Gastroesophageal sphincter (tissue), 3 donors: ENCODE data around the gene ODF2.

Experiments
- EP300 ChIP-seq: sonication (generic); formaldehyde crosslinking; IDR thresholded peaks from one replicate; pipeline ENCODE4 v1.6.1; 2017; ENCODE audit warnings: antibody characterized with exemption, mild to moderate bottlenecking
- POLR2A ChIP-seq, 2 donors: fragments of 450-650 bp; IDR thresholded peaks; one replicate each; pipeline ENCODE4 v1.6.1; 2017; ENCODE audit warnings: antibody characterized with exemption in 2 of 2, mild to moderate bottlenecking in 2 of 2, moderate library complexity in 1 of 2
- POLR2AphosphoS5 ChIP-seq: sonication (generic); formaldehyde crosslinking; IDR thresholded peaks from one replicate; pipeline ENCODE4 v1.6.1; 2017; ENCODE audit warnings: antibody characterized with exemption
- TF ChIP-seq, protein P1 (sequence below), 4 experiments: fragments of 200-600 bp in 2 of 4; fragments of 450-650 bp in 2 of 4; sonication (generic) in 1 of 4; IDR thresholded peaks; one replicate each; pipeline ENCODE4 v1.5.1; 2017 to 2019; ENCODE audit warnings: antibody characterized with exemption in 4 of 4, mild to moderate bottlenecking in 2 of 4, moderate library complexity in 2 of 4

DNA sequence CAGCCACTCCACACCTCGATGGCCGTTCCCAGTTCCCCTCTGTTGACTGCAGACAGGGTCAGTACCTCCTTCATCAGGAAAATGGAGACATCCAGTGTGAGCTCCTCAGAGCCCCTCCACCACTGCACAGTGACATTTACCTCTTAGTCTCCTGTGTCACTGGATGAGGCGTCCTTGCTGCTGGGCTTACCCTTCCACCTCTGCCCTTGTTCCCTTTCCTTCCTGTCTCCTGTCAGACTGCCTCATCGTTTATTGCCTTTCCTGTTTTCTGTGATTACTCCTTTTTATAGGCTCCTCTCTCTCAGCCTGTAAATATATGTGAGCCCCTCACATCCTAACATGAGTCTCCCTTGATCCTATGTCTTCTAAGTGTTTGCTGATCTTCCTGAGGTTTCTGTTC lies 73.4 kb downstream of the ODF2 start:
- TF ChIP-seq, protein P1, sequence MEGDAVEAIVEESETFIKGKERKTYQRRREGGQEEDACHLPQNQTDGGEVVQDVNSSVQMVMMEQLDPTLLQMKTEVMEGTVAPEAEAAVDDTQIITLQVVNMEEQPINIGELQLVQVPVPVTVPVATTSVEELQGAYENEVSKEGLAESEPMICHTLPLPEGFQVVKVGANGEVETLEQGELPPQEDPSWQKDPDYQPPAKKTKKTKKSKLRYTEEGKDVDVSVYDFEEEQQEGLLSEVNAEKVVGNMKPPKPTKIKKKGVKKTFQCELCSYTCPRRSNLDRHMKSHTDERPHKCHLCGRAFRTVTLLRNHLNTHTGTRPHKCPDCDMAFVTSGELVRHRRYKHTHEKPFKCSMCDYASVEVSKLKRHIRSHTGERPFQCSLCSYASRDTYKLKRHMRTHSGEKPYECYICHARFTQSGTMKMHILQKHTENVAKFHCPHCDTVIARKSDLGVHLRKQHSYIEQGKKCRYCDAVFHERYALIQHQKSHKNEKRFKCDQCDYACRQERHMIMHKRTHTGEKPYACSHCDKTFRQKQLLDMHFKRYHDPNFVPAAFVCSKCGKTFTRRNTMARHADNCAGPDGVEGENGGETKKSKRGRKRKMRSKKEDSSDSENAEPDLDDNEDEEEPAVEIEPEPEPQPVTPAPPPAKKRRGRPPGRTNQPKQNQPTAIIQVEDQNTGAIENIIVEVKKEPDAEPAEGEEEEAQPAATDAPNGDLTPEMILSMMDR (IDR thresholded peaks at IDR 0.05), result no peak
- TF ChIP-seq EP300 (no peak), POLR2AphosphoS5 (no peak), POLR2A (IDR thresholded peaks at IDR 0.05) (no peak)
